ENCODE results near the gene RPL5. TPM values are rescaled to one million over a fixed set of nuclear protein-coding genes. Genes with fewer than 3 reads are reported as not detected.
A peak's percentile ranks its signal among the peaks of the same experiment; 100 is the strongest.

Gene RPL5
- polyA plus RNA-seq, 3 donors: 921 to 1,114 (median 953) TPM

DNA sequence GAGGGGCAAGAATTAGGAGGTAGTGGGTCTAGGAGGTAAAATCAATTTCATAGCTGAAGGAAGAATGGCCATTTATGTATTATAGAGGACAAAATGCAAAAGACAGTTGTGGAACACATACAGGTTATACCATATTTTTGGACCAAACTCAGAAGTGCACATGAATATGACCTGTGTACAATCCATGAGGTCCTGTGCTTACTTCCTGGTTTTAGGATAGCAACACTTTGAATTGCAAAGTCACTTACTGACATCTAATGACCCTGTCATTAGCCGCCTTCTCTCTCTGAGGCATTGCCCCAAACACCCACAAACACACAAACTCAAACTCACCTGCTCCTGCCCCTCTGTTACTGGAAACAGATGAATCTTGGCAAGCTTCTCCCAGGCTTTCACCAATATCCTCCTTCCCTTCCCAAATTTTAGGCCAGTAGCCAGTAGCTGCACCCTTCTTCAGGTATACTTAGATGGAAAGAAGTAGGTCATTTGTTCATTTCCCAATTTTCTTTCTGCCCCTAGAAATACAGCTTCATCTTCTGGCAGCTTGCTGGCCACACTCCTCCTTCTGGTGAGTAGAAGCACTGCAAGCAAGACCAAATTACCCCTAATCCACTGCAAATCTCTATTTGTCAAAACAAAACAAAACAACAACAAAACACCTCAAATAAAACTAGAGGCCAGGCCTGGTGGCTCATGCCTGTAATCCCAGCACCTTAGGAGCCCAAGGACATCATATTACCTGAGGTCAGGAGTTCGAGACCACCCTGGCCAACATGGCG, 13.7 kb upstream of the RPL5 start:
- no peaks in the 10 kb centered on the region for H3K9me3 ChIP-seq (replicated peaks in 1 of 2; ENCODE audit: control insufficient read depth in 1 of 2, insufficient read depth in 1 of 2, low read length in 2 of 2)
- H3K4me3 ChIP-seq (replicated peaks in 1 of 3; ENCODE audit: low read depth in 2 of 3, low read length in 3 of 3): no peak overlapping the region
- no peaks in the 10 kb centered on the region for H4K20me1 ChIP-seq (ENCODE audit: insufficient read depth, low read length)
- H3K27ac Mint-ChIP-seq: peak overlapping the region in 1 of 7 donors; percentile 24
- peaks cover 0 to 4% (median 0%) of the 10 kb centered on the region in 7 donors for H3K9me3 Mint-ChIP-seq
- H3K36me3 Mint-ChIP-seq: no peaks in the 10 kb centered on the region
- no peak overlapping the region for H3K9ac ChIP-seq (ENCODE audit: insufficient read depth, low read length, poor library complexity, severe bottlenecking)
- H3K4me3 Mint-ChIP-seq: no peak overlapping the region
- H3K4me2 ChIP-seq (replicated peaks; ENCODE audit: extremely low read depth, low read length, poor library complexity, severe bottlenecking): no peak overlapping the region
- H3K36me3 ChIP-seq (replicated peaks in 1 of 2; ENCODE audit: control insufficient read depth in 1 of 2, insufficient read depth in 2 of 2, low read length in 2 of 2): no peaks in the 10 kb centered on the region
- H3K4me1 ChIP-seq (ENCODE audit: control insufficient read depth in 1 of 2, insufficient read depth in 2 of 2, low read length in 2 of 2): no peaks in the 10 kb centered on the region
- H3K4me1 Mint-ChIP-seq: peaks cover 11% of the 10 kb centered on the region
- TF ChIP-seq, protein P1, sequence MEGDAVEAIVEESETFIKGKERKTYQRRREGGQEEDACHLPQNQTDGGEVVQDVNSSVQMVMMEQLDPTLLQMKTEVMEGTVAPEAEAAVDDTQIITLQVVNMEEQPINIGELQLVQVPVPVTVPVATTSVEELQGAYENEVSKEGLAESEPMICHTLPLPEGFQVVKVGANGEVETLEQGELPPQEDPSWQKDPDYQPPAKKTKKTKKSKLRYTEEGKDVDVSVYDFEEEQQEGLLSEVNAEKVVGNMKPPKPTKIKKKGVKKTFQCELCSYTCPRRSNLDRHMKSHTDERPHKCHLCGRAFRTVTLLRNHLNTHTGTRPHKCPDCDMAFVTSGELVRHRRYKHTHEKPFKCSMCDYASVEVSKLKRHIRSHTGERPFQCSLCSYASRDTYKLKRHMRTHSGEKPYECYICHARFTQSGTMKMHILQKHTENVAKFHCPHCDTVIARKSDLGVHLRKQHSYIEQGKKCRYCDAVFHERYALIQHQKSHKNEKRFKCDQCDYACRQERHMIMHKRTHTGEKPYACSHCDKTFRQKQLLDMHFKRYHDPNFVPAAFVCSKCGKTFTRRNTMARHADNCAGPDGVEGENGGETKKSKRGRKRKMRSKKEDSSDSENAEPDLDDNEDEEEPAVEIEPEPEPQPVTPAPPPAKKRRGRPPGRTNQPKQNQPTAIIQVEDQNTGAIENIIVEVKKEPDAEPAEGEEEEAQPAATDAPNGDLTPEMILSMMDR (IDR thresholded peaks at IDR 0.05): peak; percentile 82
- no peaks in the 10 kb centered on the region for H3K27me3 ChIP-seq (ENCODE audit: control insufficient read depth in 2 of 2, insufficient read depth in 2 of 2, low read length in 2 of 2)
- H3K27ac ChIP-seq (ENCODE audit: low read depth in 1 of 2, low read length in 2 of 2): no peak overlapping the region
- intact Hi-C loops (cut with micrococcal nuclease): loop anchor here in 1 of 2 donors (5.0 kb wide), 1 partner anchor 71 kb away; no protein-coding TSS in a partner anchor
- no peaks in the 10 kb centered on the region for H3K79me2 ChIP-seq (ENCODE audit: insufficient read depth, low read length)
- DNase-seq: peak; percentile 32 to 57 (median 46)
- H2AFZ ChIP-seq (ENCODE audit: insufficient read depth, low read depth, low read length, poor library complexity, severe bottlenecking): peak overlapping the region; percentile 10
- H3K27me3 Mint-ChIP-seq (ENCODE audit: low read depth in 3 of 3): peaks cover 0 to 9% (median 5%) of the 10 kb centered on the region in 3 donors
- 83% methylated on average over 2 of the region's 3 CpGs for WGBS (ENCODE audit: insufficient coverage)

DNA sequence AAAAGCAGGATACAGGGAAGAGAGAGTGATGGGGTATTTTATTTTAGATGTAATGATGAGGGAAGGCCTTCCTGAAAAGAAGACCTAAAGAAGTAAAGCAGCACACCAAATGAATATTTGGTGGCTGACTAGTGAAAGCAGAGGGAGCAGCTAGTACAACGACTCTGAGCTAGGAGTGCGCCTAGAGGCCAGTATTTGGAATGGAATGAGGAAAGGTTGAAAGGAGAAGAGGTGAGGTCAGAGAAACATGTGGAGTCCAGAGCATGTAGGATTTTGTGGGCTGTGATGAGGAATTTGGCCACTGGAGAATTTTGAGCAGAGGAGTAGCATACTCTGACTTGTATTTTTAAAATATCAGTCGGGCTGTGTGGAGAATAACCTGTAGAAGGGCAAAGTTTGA, 11.8 kb upstream of the RPL5 start:
- Mint-ChIP-seq H3K4me3 (no peak overlapping the region), H3K27me3 (ENCODE audit: low read depth in 3 of 3) (peaks cover 0 to 9% (median 5%) of the 10 kb centered on the region in 3 donors), H3K9me3 (peaks cover 0 to 4% (median 0%) of the 10 kb centered on the region in 7 donors), H3K36me3 (no peaks in the 10 kb centered on the region), H3K4me1 (peaks cover 11% of the 10 kb centered on the region), H3K27ac (peak overlapping the region in 1 of 7 donors; percentile 65)
- Histone ChIP-seq H3K27me3 (ENCODE audit: control insufficient read depth in 2 of 2, insufficient read depth in 2 of 2, low read length in 2 of 2) (no peaks in the 10 kb centered on the region), H3K9ac (ENCODE audit: insufficient read depth, low read length, poor library complexity, severe bottlenecking) (no peak overlapping the region), H2AFZ (ENCODE audit: insufficient read depth, low read depth, low read length, poor library complexity, severe bottlenecking) (peak overlapping the region; percentile 3), H3K4me2 (replicated peaks; ENCODE audit: extremely low read depth, low read length, poor library complexity, severe bottlenecking) (no peak overlapping the region), H3K36me3 (replicated peaks in 1 of 2; ENCODE audit: control insufficient read depth in 1 of 2, insufficient read depth in 2 of 2, low read length in 2 of 2) (no peaks in the 10 kb centered on the region), H3K4me1 (ENCODE audit: control insufficient read depth in 1 of 2, insufficient read depth in 2 of 2, low read length in 2 of 2) (no peaks in the 10 kb centered on the region), H3K79me2 (ENCODE audit: insufficient read depth, low read length) (no peaks in the 10 kb centered on the region), H3K4me3 (replicated peaks in 1 of 3; ENCODE audit: low read depth in 2 of 3, low read length in 3 of 3) (no peak overlapping the region), H3K9me3 (replicated peaks in 1 of 2; ENCODE audit: control insufficient read depth in 1 of 2, insufficient read depth in 1 of 2, low read length in 2 of 2) (no peaks in the 10 kb centered on the region), H4K20me1 (ENCODE audit: insufficient read depth, low read length) (no peaks in the 10 kb centered on the region), H3K27ac (ENCODE audit: low read depth in 1 of 2, low read length in 2 of 2) (no peak overlapping the region)
- no peak for DNase-seq
- intact Hi-C loops (cut with micrococcal nuclease): no loop called here
- TF ChIP-seq, protein P1 (IDR thresholded peaks at IDR 0.05): no peak
- WGBS (ENCODE audit: insufficient coverage): 94% methylated on average over 3 of the region's 3 CpGs

Measured in CD14-positive monocyte (primary cell).